Measurements from ENCODE around the gene BCL6B. TPM values are rescaled to one million over a fixed set of nuclear protein-coding genes. Genes with fewer than 3 reads are reported as not detected.

The BCL6B gene
- total and polyA plus RNA-seq, 10 of the 15 experiments (the other 5 are each of a cell fraction or from before 2014, with no cell fraction given): 0.06 to 0.85 (median 0.11) TPM; not detected in 1

- in situ Hi-C loops (cut with MboI) (loop anchor here (5.0 kb wide), 1 partner anchor 360 kb away; the partner anchor contains the start of genes C17orf100 and MED31), intact Hi-C loops (cut with micrococcal nuclease; ENCODE audit: unreplicated experiment) (loop anchor here (10.0 kb wide), 1 partner anchor 257 kb away; the partner anchor contains the start of gene XAF1)
- ChIA-PET POLR2A (interaction anchor here (0.6 to 2.4 kb wide), 3 partner anchors 10 to 24 kb away, joined by 3 to 16 read pairs (median 6); partner anchors contain the start of gene SLC16A13), RAD21 (ENCODE audit: unreplicated experiment) (interaction anchor here (0.6 to 2.2 kb wide), 3 partner anchors 10 to 122 kb away, joined by 3 to 10 read pairs (median 3); no protein-coding TSS in a partner anchor), SMC1A (ENCODE audit: uncharacterized antibody, unreplicated experiment) (interaction anchor here (4.0 kb wide), 1 partner anchor 9 kb away, joined by 15 read pairs; no protein-coding TSS in a partner anchor), CTCF (interaction anchor here (0.6 to 15.9 kb wide), 6 partner anchors 6 to 168 kb away, joined by 3 to 237 read pairs (median 6); a partner anchor contains a TSS)
- Histone ChIP-seq H3K4me2 (ENCODE audit: control insufficient read depth, insufficient read depth) (peak overlapping the region; percentile 75), H3K9me3 (replicated peaks; ENCODE audit: control insufficient read depth, insufficient read depth, low read length) (no peaks in the 10 kb centered on the region), H3K36me3 (ENCODE audit: control insufficient read depth in 2 of 2, insufficient read depth in 2 of 2, low read length in 1 of 2) (peaks cover 0 to under 1% of the 10 kb centered on the region in 2 experiments; a peak in 2 of 4 replicates), H3K9ac (ENCODE audit: control insufficient read depth, insufficient read depth, low read length) (peak overlapping the region; percentile 96), H3K27me3 (replicated peaks in 1 of 2; ENCODE audit: control insufficient read depth in 2 of 2, insufficient read depth in 2 of 2, low read length in 1 of 2) (no peaks in the 10 kb centered on the region), H2AFZ (ENCODE audit: control insufficient read depth, low read depth, low read length) (peak overlapping the region; percentile 99), H3K4me1 (ENCODE audit: control insufficient read depth, insufficient read depth, low read length) (peaks cover 22% of the 10 kb centered on the region), H3K4me3 (peak overlapping the region; percentile 100), H3K79me2 (ENCODE audit: control insufficient read depth, insufficient read depth, low read length) (peaks cover 66% of the 10 kb centered on the region), H4K20me1 (ENCODE audit: control insufficient read depth, insufficient read depth) (no peaks in the 10 kb centered on the region), H3K27ac (ENCODE audit: control insufficient read depth, insufficient read depth) (peak overlapping the region; percentile 100)
- TF ChIP-seq TCF12 (IDR thresholded peaks at IDR 0.05; ENCODE audit: low read depth, low read length) (no peak), FOXM1 (IDR thresholded peaks at IDR 0.05; ENCODE audit: low read depth, low read length) (0 out of 2 replicates have a peak, but pooled peaks have one; percentile 7)
- TSS peak; percentile 77 for BruUV-seq (replicated peaks)
- ATAC-seq (no peak), DNase-seq (ENCODE audit: low read depth, low spot score) (no peak), FAIRE-seq (no peak)
- WGBS (ENCODE audit: insufficient coverage, insufficient replicate concordance, low lambda C conversion rate, missing lambda C conversion rate): 0% methylated on average over 6 of the region's 6 CpGs
Observed at GRCh38 chr17:7011942-7012254, 11.0 kb upstream of the BCL6B start.

GRCh38 chr17:7014261-7014994, 8.4 kb upstream of the BCL6B start:
- in situ Hi-C loops (cut with MboI): loop anchor here (5.0 kb wide), 1 partner anchor 362 kb away; the partner anchor contains the start of genes C17orf100 and MED31
- Histone ChIP-seq H3K4me2 (ENCODE audit: control insufficient read depth, insufficient read depth) (peak overlapping the region; percentile 92), H3K4me3 (peak overlapping the region; percentile 100), H3K9ac (ENCODE audit: control insufficient read depth, insufficient read depth, low read length) (peak overlapping the region; percentile 96), H3K4me1 (ENCODE audit: control insufficient read depth, insufficient read depth, low read length) (peaks cover 34% of the 10 kb centered on the region), H2AFZ (ENCODE audit: control insufficient read depth, low read depth, low read length) (peak overlapping the region; percentile 5; the same call in 1 of the 2 replicates), H3K27ac (ENCODE audit: control insufficient read depth, insufficient read depth) (peak overlapping the region; percentile 100), H3K79me2 (ENCODE audit: control insufficient read depth, insufficient read depth, low read length) (peaks cover 66% of the 10 kb centered on the region), H4K20me1 (ENCODE audit: control insufficient read depth, insufficient read depth) (no peaks in the 10 kb centered on the region), H3K27me3 (replicated peaks in 1 of 2; ENCODE audit: control insufficient read depth in 2 of 2, insufficient read depth in 2 of 2, low read length in 1 of 2) (no peaks in the 10 kb centered on the region), H3K36me3 (ENCODE audit: control insufficient read depth in 2 of 2, insufficient read depth in 2 of 2, low read length in 1 of 2) (peaks cover 0 to 4% of the 10 kb centered on the region in 2 experiments; a peak in 3 of 4 replicates), H3K9me3 (replicated peaks; ENCODE audit: control insufficient read depth, insufficient read depth, low read length) (no peaks in the 10 kb centered on the region)
- ChIA-PET RAD21 (ENCODE audit: unreplicated experiment) (interaction anchor here (1.0 to 2.4 kb wide), 4 partner anchors 9 to 24 kb away, joined by 4 to 8 read pairs (median 7); partner anchors contain the start of gene SLC16A13), SMC1A (ENCODE audit: uncharacterized antibody, unreplicated experiment) (interaction anchor here (1.5 to 2.5 kb wide), 2 partner anchors 10 to 171 kb away, joined by 4 to 10 read pairs; no protein-coding TSS in a partner anchor), POLR2A (interaction anchor here (1.1 to 3.0 kb wide), 4 partner anchors 21 to 118 kb away, joined by 4 to 18 read pairs (median 6); partner anchors contain the start of genes SLC16A11 and SLC16A13), CTCF (interaction anchor here (1.0 to 15.9 kb wide), 6 partner anchors 7 to 171 kb away, joined by 3 to 237 read pairs (median 5); partner anchors contain the start of genes RNASEK and SLC16A13)
- BruUV-seq (replicated peaks): no TSS peak
- WGBS (ENCODE audit: insufficient coverage, insufficient replicate concordance, low lambda C conversion rate, missing lambda C conversion rate): 1% methylated on average over 53 of the region's 75 CpGs
- peak; percentile 86 for DNase-seq (ENCODE audit: low read depth, low spot score)
- ATAC-seq: peak; percentile 89
- FAIRE-seq: peak; percentile 64
- intact Hi-C loops (cut with micrococcal nuclease; ENCODE audit: unreplicated experiment): loop anchor here (10.0 kb wide), 1 partner anchor 260 kb away; the partner anchor contains the start of gene XAF1
- TF ChIP-seq PRDM15 (CRISPR knock-in tag; IDR thresholded peaks at IDR 0.05) (no peak), ATF7 (IDR thresholded peaks at IDR 0.05; ENCODE audit: low read depth) (peak; percentile 95), ELK1 (IDR thresholded peaks at IDR 0.05; ENCODE audit: low read depth, low read length) (0 out of 2 replicates have a peak, but pooled peaks have one; percentile 1), BRCA1 (IDR thresholded peaks at IDR 0.05; ENCODE audit: low read depth, low read length) (no peak), HCFC1 (IDR thresholded peaks at IDR 0.05; ENCODE audit: low read length) (peak; percentile 44; the same call in 1 of the 2 replicates), BMI1 (IDR thresholded peaks at IDR 0.05; ENCODE audit: borderline replicate concordance) (no peak), RUNX3 (IDR thresholded peaks at IDR 0.05; ENCODE audit: low read length) (peak; percentile 12; the same call in 1 of the 2 replicates)

Data from GM12878 (cell line).